ENCODE data around the gene RLIM. TPM values are rescaled to one million over a fixed set of nuclear protein-coding genes. Genes with fewer than 3 reads are reported as not detected.

Gene RLIM
- total RNA-seq, 1 experiment from 2014 or later, result 36.4 TPM

DNA sequence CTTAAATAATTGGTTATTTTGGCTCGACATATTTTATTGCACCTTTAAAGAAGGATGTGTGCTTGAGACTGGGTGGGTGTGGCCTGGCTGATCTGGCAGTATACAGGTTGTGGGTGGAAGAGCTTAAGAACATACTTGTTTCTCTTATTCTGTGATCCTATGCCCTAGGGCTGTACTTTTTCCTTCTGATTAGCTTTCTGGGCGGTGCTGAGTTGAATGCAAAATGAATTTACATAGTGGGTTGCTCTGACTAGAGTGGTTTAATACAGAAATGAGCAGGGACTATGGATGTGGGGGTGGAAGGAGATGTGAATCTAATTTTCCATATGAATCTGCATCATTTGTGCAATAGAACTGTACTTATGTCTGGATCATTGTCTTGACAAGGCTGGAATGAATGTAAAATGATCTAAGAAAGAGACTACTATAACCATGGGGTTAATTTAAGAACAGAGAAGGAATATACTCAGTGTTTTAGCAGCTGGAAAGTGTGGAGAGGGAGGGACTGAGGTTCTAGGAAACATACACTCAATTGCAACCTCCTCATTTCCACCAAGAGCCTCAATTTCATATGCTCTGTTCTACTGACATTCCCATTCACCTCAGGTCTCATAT is 73.7 kb downstream of the RLIM start:
- no CpG with 5 or more reads among the region's 2 CpGs for WGBS (ENCODE audit: extremely low coverage, insufficient read length, low lambda C conversion rate)
- H3K4me2 ChIP-seq (ENCODE audit: insufficient read depth, insufficient read length, low read length), result no peak overlapping the region
- H3K9ac ChIP-seq (ENCODE audit: extremely low read depth, insufficient read length, low read length), result no peak overlapping the region
- DNase-seq, result no peak
- H4K8ac ChIP-seq (replicated peaks; ENCODE audit: insufficient read length, low read depth, low read length), result no peak overlapping the region
- H3K23ac ChIP-seq (ENCODE audit: insufficient read length, low read depth, low read length), result no peak overlapping the region
- peaks cover 7% of the 10 kb centered on the region for H3K27me3 Mint-ChIP-seq (ENCODE audit: low read depth)
- H2BK15ac ChIP-seq (ENCODE audit: low read depth, low read length), result no peak overlapping the region
- no peaks in the 10 kb centered on the region for H3K4me1 ChIP-seq (ENCODE audit: insufficient read depth, low read length)
- no peak overlapping the region for H3K18ac ChIP-seq (ENCODE audit: insufficient read length, low read depth, low read length)
- no peak overlapping the region for H2AFZ ChIP-seq (ENCODE audit: low read length)
- no peak overlapping the region for H3K4ac ChIP-seq (ENCODE audit: low read depth, low read length)
- H3K4me3 Mint-ChIP-seq, result no peak overlapping the region; a peak in 1 of 5 replicates
- no peaks in the 10 kb centered on the region for H3K79me1 ChIP-seq (ENCODE audit: insufficient read depth, low read depth, low read length, poor library complexity, severe bottlenecking)
- H3K14ac ChIP-seq (ENCODE audit: insufficient read depth, low read length), result no peak overlapping the region
- no peak overlapping the region for H3K56ac ChIP-seq (ENCODE audit: insufficient read length, low read depth, low read length)
- no peak overlapping the region for H2BK20ac ChIP-seq (ENCODE audit: low read depth, low read length, poor library complexity, severe bottlenecking)
- peaks cover 4% of the 10 kb centered on the region for H3K23me2 ChIP-seq (ENCODE audit: insufficient read length, low read depth, low read length, poor library complexity, severe bottlenecking)
- no peak overlapping the region; a peak in 1 of 7 replicates for H3K27ac Mint-ChIP-seq
- H3K79me2 ChIP-seq (ENCODE audit: insufficient read depth, low read length), result no peaks in the 10 kb centered on the region
- no peak overlapping the region for H2BK12ac ChIP-seq (ENCODE audit: insufficient read length, low read depth, low read length)
- peaks cover 12 to 15% of the 10 kb centered on the region in 2 experiments for H3K4me1 Mint-ChIP-seq
- H4K20me1 ChIP-seq (ENCODE audit: control insufficient read depth, insufficient read depth, insufficient read length), result no peaks in the 10 kb centered on the region
- H3T11ph ChIP-seq (ENCODE audit: low read length), result no peak overlapping the region
- TF ChIP-seq, protein P1, sequence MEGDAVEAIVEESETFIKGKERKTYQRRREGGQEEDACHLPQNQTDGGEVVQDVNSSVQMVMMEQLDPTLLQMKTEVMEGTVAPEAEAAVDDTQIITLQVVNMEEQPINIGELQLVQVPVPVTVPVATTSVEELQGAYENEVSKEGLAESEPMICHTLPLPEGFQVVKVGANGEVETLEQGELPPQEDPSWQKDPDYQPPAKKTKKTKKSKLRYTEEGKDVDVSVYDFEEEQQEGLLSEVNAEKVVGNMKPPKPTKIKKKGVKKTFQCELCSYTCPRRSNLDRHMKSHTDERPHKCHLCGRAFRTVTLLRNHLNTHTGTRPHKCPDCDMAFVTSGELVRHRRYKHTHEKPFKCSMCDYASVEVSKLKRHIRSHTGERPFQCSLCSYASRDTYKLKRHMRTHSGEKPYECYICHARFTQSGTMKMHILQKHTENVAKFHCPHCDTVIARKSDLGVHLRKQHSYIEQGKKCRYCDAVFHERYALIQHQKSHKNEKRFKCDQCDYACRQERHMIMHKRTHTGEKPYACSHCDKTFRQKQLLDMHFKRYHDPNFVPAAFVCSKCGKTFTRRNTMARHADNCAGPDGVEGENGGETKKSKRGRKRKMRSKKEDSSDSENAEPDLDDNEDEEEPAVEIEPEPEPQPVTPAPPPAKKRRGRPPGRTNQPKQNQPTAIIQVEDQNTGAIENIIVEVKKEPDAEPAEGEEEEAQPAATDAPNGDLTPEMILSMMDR (conservative IDR thresholded peaks at IDR 0.05), result no peak
- H3K9me3 Mint-ChIP-seq, result peaks cover 32 to 53% of the 10 kb centered on the region in 2 experiments
- no peak overlapping the region for H3K27ac ChIP-seq (ENCODE audit: insufficient read length, low read depth, low read length)
- H3K36me3 Mint-ChIP-seq (ENCODE audit: insufficient read depth in 1 of 3, low read depth in 3 of 3), result peaks cover 0 to 4% (median under 1%) of the 10 kb centered on the region in 3 experiments; a peak in 4 of 7 replicates
- H2AK5ac ChIP-seq (ENCODE audit: insufficient read length, low read length), result no peak overlapping the region
- no peak overlapping the region for H2BK5ac ChIP-seq (ENCODE audit: insufficient read length, low read length)
- H2BK120ac ChIP-seq (ENCODE audit: low read depth, low read length, poor library complexity, severe bottlenecking), result no peak overlapping the region
- no peak overlapping the region for H4K5ac ChIP-seq (ENCODE audit: insufficient read length, low read depth, low read length)
- H3K9me3 ChIP-seq (ENCODE audit: control insufficient read depth, low read depth, low read length), result no peaks in the 10 kb centered on the region
- H4K91ac ChIP-seq (ENCODE audit: insufficient read length, low read depth, low read length), result no peak overlapping the region
- H3K27me3 ChIP-seq (ENCODE audit: insufficient read depth, low read length), result no peaks in the 10 kb centered on the region
